Right hindlimb (tissue), 1 donor: ENCODE measurements around the gene MBD5.

Source experiments
- DNase-seq: peaks from one replicate; pipeline ENCODE4 v3.0.0-alpha.2; 2018

Gene MBD5

GRCh38 chr2:148554459-148555247 lies 533.8 kb downstream of the MBD5 start:
- no peak for DNase-seq

- DNase-seq: no peak
These were observed 534.9 kb downstream of the MBD5 start for GRCh38 chr2:148555622-148556294.

- no peak for DNase-seq
These were observed 537.0 kb downstream of the MBD5 start for GRCh38 chr2:148557844-148558436.

DNA sequence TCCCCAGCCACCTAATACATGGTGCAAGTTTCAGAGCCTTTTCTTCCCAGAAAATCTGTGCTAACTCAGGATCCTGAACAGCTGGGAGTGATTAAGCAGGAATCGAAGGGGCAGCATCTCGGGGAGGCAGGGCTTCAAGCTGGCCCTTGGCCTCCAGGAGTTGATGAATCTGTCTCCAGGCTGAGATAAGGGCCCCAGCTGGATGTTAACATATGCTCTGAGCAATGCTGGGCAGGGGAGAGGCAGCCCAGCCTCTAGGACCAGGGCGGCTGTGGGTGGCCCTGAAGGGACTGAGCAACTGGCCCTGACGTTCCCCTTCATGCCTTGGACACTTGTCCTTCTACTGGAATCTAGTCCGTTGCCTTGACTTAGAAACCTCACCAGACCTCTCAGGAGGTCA lies 539.6 kb downstream of the MBD5 start:
- DNase-seq: no peak

GRCh38 chr2:148561389-148561788 lies 540.5 kb downstream of the MBD5 start:
- no peak for DNase-seq

DNA sequence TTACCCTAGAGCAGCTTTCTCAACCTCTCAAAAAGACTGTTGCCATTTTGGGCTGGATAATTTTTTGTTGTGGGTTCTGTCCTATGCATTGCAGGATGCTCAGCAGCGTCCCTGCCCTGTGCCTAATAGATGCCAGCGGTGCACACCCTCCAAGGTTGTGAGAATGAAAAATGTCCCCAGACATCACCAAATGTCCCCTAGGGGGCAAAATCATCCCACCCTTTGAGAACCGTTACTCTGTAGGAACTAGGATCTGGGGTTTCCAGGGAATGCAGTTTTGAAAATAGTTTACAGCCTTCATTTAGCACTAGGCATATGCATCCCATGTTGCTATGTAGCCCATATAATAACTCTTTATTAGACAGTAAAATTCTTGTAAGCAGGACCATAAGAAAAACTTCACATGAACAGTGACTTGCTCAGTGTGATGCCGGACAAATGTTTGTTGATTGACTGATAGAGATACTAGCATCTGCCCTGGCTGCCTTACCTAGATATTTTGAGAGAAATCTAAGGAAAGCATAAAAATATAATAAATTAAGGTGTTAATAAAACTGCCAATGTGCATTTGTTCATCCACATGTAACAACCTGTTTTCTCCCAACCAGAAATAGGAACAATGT lies 544.5 kb downstream of the MBD5 start:
- no peak for DNase-seq
